Stimulated activated CD4-positive, alpha-beta T cell treated with anti-CD3 and anti-CD28 coated beads, Interleukin-12 subunit alpha, Interleukin-12 subunit beta, amount 100 ng/mL, for 48 hours (primary cell): ENCODE measurements around the gene CRIP3.

ENCODE experiments used
- DNase-seq, 3 donors: peaks; one replicate each; pipeline ENCODE4 v3.0.0-alpha.2; 2020; ENCODE audit warnings: low read depth in 2 of 3, low spot score in 1 of 3

Gene CRIP3

GRCh38 chr6:43290905-43291355, 17.7 kb downstream of the CRIP3 start:
- no peak for DNase-seq

- DNase-seq: no peak
Measured at GRCh38 chr6:43290339-43290904, 18.2 kb downstream of the CRIP3 start.

GRCh38 chr6:43287717-43288679, 20.6 kb downstream of the CRIP3 start:
- DNase-seq: no peak

GRCh38 chr6:43286980-43287716, 21.5 kb downstream of the CRIP3 start:
- no peak for DNase-seq

GRCh38 chr6:43286456-43286979, 22.1 kb downstream of the CRIP3 start:
- DNase-seq: no peak

GRCh38 chr6:43285832-43286231, 22.8 kb downstream of the CRIP3 start:
- DNase-seq: no peak

GRCh38 chr6:43284991-43285781, 23.4 kb downstream of the CRIP3 start:
- no peak for DNase-seq

GRCh38 chr6:43283905-43284304, 24.7 kb downstream of the CRIP3 start:
- no peak for DNase-seq

GRCh38 chr6:43283514-43283901, 25.1 kb downstream of the CRIP3 start:
- DNase-seq: no peak

GRCh38 chr6:43282636-43283513, 25.8 kb downstream of the CRIP3 start:
- no peak for DNase-seq

- DNase-seq: no peak
Measured at GRCh38 chr6:43282060-43282459, 26.6 kb downstream of the CRIP3 start.

GRCh38 chr6:43280234-43280633, 28.4 kb downstream of the CRIP3 start:
- no peak for DNase-seq

- DNase-seq: no peak
Measured at GRCh38 chr6:43278524-43279078, 30.0 kb downstream of the CRIP3 start.

- no peak for DNase-seq
Measured at GRCh38 chr6:43277643-43278523, 30.7 kb downstream of the CRIP3 start.

- DNase-seq: no peak
Measured at GRCh38 chr6:43277306-43277642, 31.4 kb downstream of the CRIP3 start.

GRCh38 chr6:43276577-43277305, 31.9 kb downstream of the CRIP3 start:
- DNase-seq: no peak

GRCh38 chr6:43275801-43276576, 32.6 kb downstream of the CRIP3 start:
- DNase-seq: no peak
